ENCODE measurements around the gene ARHGEF4.

The ARHGEF4 gene

DNA sequence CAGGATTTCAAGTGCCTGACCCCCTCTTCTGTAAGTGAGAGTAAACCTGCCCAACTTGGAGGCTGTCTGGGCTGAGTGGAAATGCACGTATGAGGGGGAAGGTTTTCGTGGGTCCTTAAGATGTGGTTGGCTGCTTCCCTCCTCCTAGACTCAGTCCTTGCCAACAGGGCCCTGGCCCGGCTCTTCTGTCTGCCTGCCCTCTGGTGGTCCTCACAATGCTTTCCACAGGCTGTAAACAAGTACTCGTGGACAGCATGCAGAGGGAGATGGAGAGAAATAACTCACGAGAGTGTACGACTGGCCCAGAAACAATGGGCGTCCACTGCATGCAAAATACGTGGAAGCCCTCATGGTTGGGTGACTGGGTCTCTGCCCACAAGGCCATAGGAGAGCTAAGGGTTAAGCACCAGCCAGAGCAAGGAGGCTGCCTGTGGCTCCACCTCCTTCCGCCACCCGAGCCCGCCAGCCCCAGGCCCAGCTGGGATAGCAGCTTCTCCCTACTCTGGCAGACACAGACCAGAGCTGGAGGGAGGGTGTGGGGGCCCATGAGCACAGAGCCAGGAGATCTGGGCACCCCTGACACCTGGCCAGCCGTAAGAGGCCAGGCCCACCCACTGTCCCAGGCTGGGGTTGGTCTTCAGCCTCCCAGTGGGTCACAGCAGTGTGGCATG is 17.0 kb upstream of the ARHGEF4 start:
- TF ChIP-seq, protein P1, sequence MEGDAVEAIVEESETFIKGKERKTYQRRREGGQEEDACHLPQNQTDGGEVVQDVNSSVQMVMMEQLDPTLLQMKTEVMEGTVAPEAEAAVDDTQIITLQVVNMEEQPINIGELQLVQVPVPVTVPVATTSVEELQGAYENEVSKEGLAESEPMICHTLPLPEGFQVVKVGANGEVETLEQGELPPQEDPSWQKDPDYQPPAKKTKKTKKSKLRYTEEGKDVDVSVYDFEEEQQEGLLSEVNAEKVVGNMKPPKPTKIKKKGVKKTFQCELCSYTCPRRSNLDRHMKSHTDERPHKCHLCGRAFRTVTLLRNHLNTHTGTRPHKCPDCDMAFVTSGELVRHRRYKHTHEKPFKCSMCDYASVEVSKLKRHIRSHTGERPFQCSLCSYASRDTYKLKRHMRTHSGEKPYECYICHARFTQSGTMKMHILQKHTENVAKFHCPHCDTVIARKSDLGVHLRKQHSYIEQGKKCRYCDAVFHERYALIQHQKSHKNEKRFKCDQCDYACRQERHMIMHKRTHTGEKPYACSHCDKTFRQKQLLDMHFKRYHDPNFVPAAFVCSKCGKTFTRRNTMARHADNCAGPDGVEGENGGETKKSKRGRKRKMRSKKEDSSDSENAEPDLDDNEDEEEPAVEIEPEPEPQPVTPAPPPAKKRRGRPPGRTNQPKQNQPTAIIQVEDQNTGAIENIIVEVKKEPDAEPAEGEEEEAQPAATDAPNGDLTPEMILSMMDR (IDR thresholded peaks at IDR 0.05; ENCODE audit: insufficient read depth, missing control alignments) = no peak
- FAIRE-seq (no peak), DNase-seq (ENCODE audit: insufficient read length, low spot score) (no peak)

DNA sequence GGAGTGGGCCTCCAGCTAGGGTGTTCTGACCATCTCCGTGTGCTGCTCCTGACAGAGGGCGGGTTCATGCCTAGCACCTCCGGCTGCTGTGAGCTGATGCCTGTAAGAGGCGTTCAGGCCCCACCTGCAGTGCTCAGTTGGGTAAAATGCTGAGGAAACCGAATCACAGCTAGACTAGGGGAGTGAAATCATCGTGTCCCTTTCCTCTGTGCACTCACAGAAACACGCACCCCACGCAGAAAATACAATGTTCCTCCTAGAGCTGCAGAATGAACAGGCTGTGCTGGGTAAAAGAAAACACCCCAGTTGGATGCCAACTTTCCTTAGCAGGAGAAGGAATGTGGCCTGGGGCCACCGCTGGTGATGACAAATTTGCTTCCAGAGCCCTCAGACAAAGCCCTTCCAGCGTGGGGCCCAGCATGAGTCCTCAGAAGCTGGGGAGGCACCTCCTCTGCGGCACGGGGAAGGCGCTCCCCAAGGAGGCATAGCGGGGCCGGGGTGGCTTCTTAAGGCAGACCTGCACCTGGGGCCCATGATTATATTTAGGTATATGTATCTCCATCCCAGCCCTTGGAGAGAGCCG is 16.3 kb upstream of the ARHGEF4 start:
- TF ChIP-seq, protein P1 (IDR thresholded peaks at IDR 0.05; ENCODE audit: insufficient read depth, missing control alignments) = no peak
- DNase-seq (ENCODE audit: insufficient read length, low spot score) (no peak), FAIRE-seq (no peak)

DNA sequence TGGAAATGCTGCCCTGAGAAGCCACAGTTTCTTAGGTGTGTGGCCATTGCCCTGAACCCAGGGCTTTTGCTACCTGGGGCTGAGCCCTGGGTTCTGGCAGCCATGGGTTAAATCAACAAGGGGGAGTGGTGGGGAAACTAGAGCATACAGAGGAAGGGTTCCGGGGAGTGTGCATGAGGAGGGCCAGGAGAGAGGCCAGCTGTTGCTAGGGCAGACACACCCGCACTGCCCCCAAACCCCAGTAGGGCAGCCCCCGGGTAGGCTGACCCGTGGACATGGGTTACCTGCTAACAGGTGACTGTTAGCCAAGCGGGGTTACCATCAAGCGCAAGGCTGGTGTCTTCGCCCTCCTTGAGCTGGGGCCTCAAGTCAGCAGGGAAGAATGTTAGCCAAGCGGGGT is 14.8 kb upstream of the ARHGEF4 start:
- TF ChIP-seq, protein P1 (IDR thresholded peaks at IDR 0.05; ENCODE audit: insufficient read depth, missing control alignments) = no peak
- FAIRE-seq = no peak
- no peak for DNase-seq (ENCODE audit: insufficient read length, low spot score)

DNA sequence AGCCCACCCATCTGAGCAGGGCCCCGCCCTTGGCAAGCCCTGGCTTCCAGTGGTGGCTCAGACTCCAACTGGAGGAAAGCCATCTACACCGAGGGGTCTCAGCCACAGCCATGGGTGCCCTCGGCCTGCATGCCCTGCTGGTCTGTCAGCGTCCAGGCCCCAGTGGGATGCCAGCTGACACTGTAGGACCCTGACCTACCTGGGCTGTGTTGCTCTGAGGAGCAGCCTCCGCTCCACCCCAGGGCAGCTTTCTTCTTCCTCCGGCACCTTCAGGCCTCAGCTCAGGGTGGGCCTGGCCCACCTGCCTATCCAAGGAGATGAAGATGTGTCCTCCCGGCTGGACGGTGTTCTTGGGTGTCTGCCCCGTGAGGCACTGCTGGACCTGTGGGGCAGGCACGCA is 13.9 kb upstream of the ARHGEF4 start:
- no peak for DNase-seq (ENCODE audit: insufficient read length, low spot score)

DNA sequence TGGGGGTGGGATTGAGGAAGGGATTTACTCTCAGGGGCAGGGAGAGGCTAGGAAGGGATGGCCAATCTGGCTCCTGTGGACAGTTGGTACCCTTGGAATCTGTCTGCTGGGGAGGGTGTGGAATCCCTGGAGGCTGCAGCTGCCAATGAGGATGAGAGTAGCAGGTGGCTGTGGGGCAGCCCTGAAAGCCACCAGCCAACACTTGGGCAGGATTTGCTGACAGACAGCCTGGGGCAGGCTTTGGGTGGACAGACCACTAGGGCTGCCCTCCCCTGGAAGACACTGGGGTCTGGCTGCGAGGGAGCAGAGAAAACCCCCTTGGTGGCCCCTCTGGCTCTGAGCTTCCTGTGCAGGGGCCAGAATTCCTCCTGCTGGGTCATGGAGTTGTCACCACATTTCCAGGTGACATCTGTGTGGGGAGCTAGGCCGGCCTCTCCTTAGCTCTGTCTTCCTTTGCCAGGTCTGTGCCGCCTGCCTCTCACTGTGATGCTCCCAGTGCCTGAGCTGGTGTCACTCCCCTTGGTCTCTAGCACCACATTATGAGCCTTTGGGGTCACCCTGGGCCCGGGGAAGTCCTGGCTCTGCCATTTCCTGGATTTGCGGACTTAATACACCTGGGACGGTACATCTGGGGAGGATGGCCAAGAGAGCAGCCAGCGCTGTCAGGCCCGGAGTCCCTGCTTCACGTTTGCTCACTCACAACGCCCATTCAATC is 13.4 kb upstream of the ARHGEF4 start:
- no peak for DNase-seq (ENCODE audit: insufficient read length, low spot score)
- no peak for FAIRE-seq
- TF ChIP-seq, protein P1 (IDR thresholded peaks at IDR 0.05; ENCODE audit: insufficient read depth, missing control alignments) = no peak

More for the DNA sequence above, 13.9 kb upstream of the ARHGEF4 start:
- TF ChIP-seq, protein P1 (IDR thresholded peaks at IDR 0.05; ENCODE audit: insufficient read depth, missing control alignments) = no peak
- no peak for FAIRE-seq

DNA sequence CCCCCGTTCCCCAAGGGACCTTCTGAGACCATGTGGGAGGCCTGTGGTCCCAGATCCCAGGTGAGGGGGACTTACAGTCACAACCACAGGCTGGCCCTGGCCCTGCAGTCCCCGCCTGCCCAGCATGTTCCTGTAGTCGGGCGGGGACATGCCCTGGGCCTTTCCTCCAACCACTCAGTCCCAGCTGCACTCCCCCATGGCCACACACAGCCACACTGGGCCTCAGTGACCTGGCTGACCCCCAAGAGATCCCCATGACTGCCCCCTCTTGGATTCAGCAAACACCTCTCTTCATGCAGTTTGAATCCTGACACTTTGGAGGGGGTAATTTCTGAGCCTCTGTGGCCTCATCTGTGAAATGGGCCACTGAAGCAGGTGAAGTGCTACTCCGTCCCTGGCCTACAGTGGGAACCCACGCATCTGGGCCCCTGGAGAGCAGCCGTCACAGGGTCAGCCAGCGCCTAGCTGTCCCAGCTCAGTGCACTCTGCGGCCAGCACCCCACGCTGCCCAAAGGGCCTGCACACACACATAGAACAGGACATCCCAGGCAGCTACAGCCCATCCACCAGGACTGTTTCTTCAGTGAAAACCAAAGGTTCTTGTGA is 12.7 kb upstream of the ARHGEF4 start:
- DNase-seq (ENCODE audit: insufficient read length, low spot score) = no peak
- TF ChIP-seq, protein P1 (IDR thresholded peaks at IDR 0.05; ENCODE audit: insufficient read depth, missing control alignments) = no peak
- FAIRE-seq = no peak
